HEK293T (cell line): ENCODE data around the gene HES3.

Source experiments
- CTCF ChIA-PET: fragments of 350-600 bp; formaldehyde crosslinking; extraction: SDS; loops from one replicate; lab custom pipeline; 2021; ENCODE audit warnings: antibody characterized with exemption, inconsistent platforms; lab: Yijun Ruan, JAX
- POLR2A ChIA-PET: fragments of 350-600 bp; formaldehyde crosslinking; extraction: SDS; loops from one replicate; lab custom pipeline; 2020; ENCODE audit warnings: antibody characterized with exemption, inconsistent platforms; lab: Yijun Ruan, JAX
- DNase-seq: peaks from one replicate; pipeline ENCODE4 v3.0.0; 2012; ENCODE audit warnings: mixed read lengths; ENCODE audit errors: extremely low spot score
- ARNT ChIP-seq: fragments of 450-650 bp; IDR thresholded peaks from 2 replicates; pipeline ENCODE4 v1.6.1; 2017; ENCODE audit warnings: mild to moderate bottlenecking
- BHLHE40 ChIP-seq: fragments of 450-650 bp; IDR thresholded peaks from 2 replicates; pipeline ENCODE4 v1.6.1; 2016; ENCODE audit warnings: mild to moderate bottlenecking, moderate library complexity, borderline replicate concordance
- CTBP1 ChIP-seq: fragments of 450-650 bp; IDR thresholded peaks from 2 replicates; pipeline ENCODE4 v1.6.1; 2016; ENCODE audit warnings: borderline replicate concordance
- ELF4 ChIP-seq: fragments of 450-650 bp; IDR thresholded peaks from 2 replicates; pipeline ENCODE4 v1.6.1; 2017; ENCODE audit warnings: antibody characterized with exemption
- FOXA1 ChIP-seq: fragments of 450-650 bp; IDR thresholded peaks from 2 replicates; pipeline ENCODE4 v1.6.1; 2016; ENCODE audit warnings: mild to moderate bottlenecking
- FOXK2 ChIP-seq: fragments of 450-650 bp; IDR thresholded peaks from 2 replicates; pipeline ENCODE4 v1.6.1; 2016; ENCODE audit warnings: mild to moderate bottlenecking
- FOXM1 ChIP-seq: fragments of 450-650 bp; IDR thresholded peaks from 2 replicates; pipeline ENCODE4 v1.6.1; 2017; ENCODE audit warnings: mild to moderate bottlenecking, borderline replicate concordance
- HDGF ChIP-seq: fragments of 450-650 bp; IDR thresholded peaks from 2 replicates; pipeline ENCODE4 v1.6.1; 2017; ENCODE audit warnings: antibody characterized with exemption, borderline replicate concordance
- L3MBTL2 ChIP-seq: fragments of 450-650 bp; conservative IDR thresholded peaks from 2 replicates; pipeline ENCODE4 v1.6.1; 2016; ENCODE audit warnings: mild to moderate bottlenecking
- LEF1 ChIP-seq: fragments of 450-650 bp; IDR thresholded peaks from 2 replicates; pipeline ENCODE4 v1.6.1; 2017; ENCODE audit warnings: mild to moderate bottlenecking, borderline replicate concordance
- NFRKB ChIP-seq: fragments of 450-650 bp; IDR thresholded peaks from 2 replicates; pipeline ENCODE4 v1.6.1; 2016; ENCODE audit warnings: mild to moderate bottlenecking, moderate library complexity
- PKNOX1 ChIP-seq: fragments of 450-650 bp; IDR thresholded peaks from 2 replicates; pipeline ENCODE4 v1.6.1; 2016
- SP1 ChIP-seq: fragments of 450-650 bp; IDR thresholded peaks from 2 replicates; pipeline ENCODE4 v1.6.1; 2017
- SUZ12 ChIP-seq: fragments of 450-650 bp; IDR thresholded peaks from 2 replicates; pipeline ENCODE4 v1.6.1; 2016; ENCODE audit warnings: mild to moderate bottlenecking
- TARDBP ChIP-seq: fragments of 450-650 bp; IDR thresholded peaks from 2 replicates; pipeline ENCODE4 v1.6.1; 2016
- ZNF384 ChIP-seq: fragments of 450-650 bp; IDR thresholded peaks from 2 replicates; pipeline ENCODE4 v1.6.1; 2016

The HES3 gene

GRCh38 chr1:6241107-6241886, 2.7 kb upstream of the HES3 start:
- ChIA-PET POLR2A (no interaction called here), CTCF (no interaction called here)
- TF ChIP-seq HDGF (no peak), FOXK2 (no peak), SP1 (no peak), FOXM1 (no peak), ZNF384 (no peak), PKNOX1 (no peak), CTBP1 (no peak), ARNT (no peak), ELF4 (no peak), L3MBTL2 (no peak), FOXA1 (no peak), BHLHE40 (no peak), SUZ12 (no peak), LEF1 (no peak), TARDBP (no peak), NFRKB (no peak)
- no peak for DNase-seq

GRCh38 chr1:6241887-6242740, 1.9 kb upstream of the HES3 start:
- ChIA-PET CTCF (interaction anchor here (1.0 kb wide), 1 partner anchor 37 kb away, joined by 3 read pairs; no protein-coding TSS in a partner anchor), POLR2A (interaction anchor here (1.3 kb wide), 1 partner anchor 37 kb away, joined by 7 read pairs; no protein-coding TSS in a partner anchor)
- DNase-seq, result no peak

GRCh38 chr1:6243053-6243834, 735 bp upstream of the HES3 start:
- CTCF ChIA-PET, result interaction anchor here (0.6 to 1.0 kb wide), 2 partner anchors 33 to 38 kb away, joined by 3 read pairs; no protein-coding TSS in a partner anchor
- POLR2A ChIA-PET, result interaction anchor here (0.6 to 1.3 kb wide), 2 partner anchors 30 to 38 kb away, joined by 3 to 7 read pairs; no protein-coding TSS in a partner anchor
- no peak for TF ChIP-seq TARDBP
- TF ChIP-seq PKNOX1, result no peak
- TF ChIP-seq HDGF, result no peak
- no peak for TF ChIP-seq SUZ12
- TF ChIP-seq ZNF384, result no peak
- TF ChIP-seq FOXA1, result no peak
- TF ChIP-seq ARNT, result no peak
- no peak for TF ChIP-seq BHLHE40
- TF ChIP-seq SP1, result no peak
- TF ChIP-seq CTBP1, result no peak
- no peak for TF ChIP-seq LEF1
- no peak for TF ChIP-seq ELF4
- TF ChIP-seq FOXK2, result no peak
- TF ChIP-seq NFRKB, result no peak
- no peak for TF ChIP-seq FOXM1
- TF ChIP-seq L3MBTL2, result no peak
- DNase-seq, result no peak

More at GRCh38 chr1:6241887-6242740, 1.9 kb upstream of the HES3 start:
- TF ChIP-seq ELF4 (no peak), SUZ12 (no peak), HDGF (no peak), FOXA1 (no peak), ARNT (no peak), ZNF384 (no peak), FOXM1 (no peak)

GRCh38 chr1:6244401-6245049, 546 bp downstream of the HES3 start:
- no peak for TF ChIP-seq SP1
- no peak for TF ChIP-seq FOXM1
- TF ChIP-seq TARDBP, result no peak
- no peak for TF ChIP-seq BHLHE40
- TF ChIP-seq LEF1, result no peak
- TF ChIP-seq ELF4, result no peak
- TF ChIP-seq ZNF384, result no peak
- no peak for TF ChIP-seq CTBP1
- TF ChIP-seq SUZ12, result no peak
- no peak for TF ChIP-seq L3MBTL2
- TF ChIP-seq FOXK2, result no peak
- no peak for TF ChIP-seq HDGF
- no peak for TF ChIP-seq FOXA1
- TF ChIP-seq PKNOX1, result no peak
- no peak for TF ChIP-seq NFRKB
- no peak for TF ChIP-seq ARNT
- POLR2A ChIA-PET, result interaction anchor here (1.4 to 2.5 kb wide), 2 partner anchors 9 to 40 kb away, joined by 3 to 14 read pairs; partner anchors contain the start of gene ICMT
- no peak for DNase-seq
- CTCF ChIA-PET, result interaction anchor here (0.6 to 1.1 kb wide), 6 partner anchors 9 to 246 kb away, joined by 3 to 7 read pairs (median 3); partner anchors contain the start of gene ICMT
